ENCODE data around the gene CCDC93.

Gene CCDC93

GRCh38 chr2:117942551-117942950, 71.3 kb downstream of the CCDC93 start:
- peak overlapping the region; percentile 65 for H3K27ac Mint-ChIP-seq

GRCh38 chr2:117941693-117942092, 72.2 kb downstream of the CCDC93 start:
- peaks cover 39% of the 10 kb centered on the region for H3K36me3 Mint-ChIP-seq (ENCODE audit: low read depth)
- H3K4me1 Mint-ChIP-seq = peaks cover 5% of the 10 kb centered on the region
- H3K27me3 Mint-ChIP-seq (ENCODE audit: low read depth, poor library complexity) = no peaks in the 10 kb centered on the region
- H3K27ac Mint-ChIP-seq = no peak overlapping the region
- DNase-seq = no peak
- no peaks in the 10 kb centered on the region for H3K9me3 Mint-ChIP-seq
- no peak overlapping the region for H3K4me3 Mint-ChIP-seq
- no peak for TF ChIP-seq CTCF (IDR thresholded peaks at IDR 0.05)

More at GRCh38 chr2:117942551-117942950, 71.3 kb downstream of the CCDC93 start:
- no peaks in the 10 kb centered on the region for H3K27me3 Mint-ChIP-seq (ENCODE audit: low read depth, poor library complexity)
- TF ChIP-seq CTCF (IDR thresholded peaks at IDR 0.05) = no peak
- peaks cover 44% of the 10 kb centered on the region for H3K36me3 Mint-ChIP-seq (ENCODE audit: low read depth)
- DNase-seq = no peak
- H3K4me3 Mint-ChIP-seq = no peak overlapping the region
- no peaks in the 10 kb centered on the region for H3K9me3 Mint-ChIP-seq
- H3K4me1 Mint-ChIP-seq = no peaks in the 10 kb centered on the region

- no peak overlapping the region for H3K4me3 Mint-ChIP-seq
- no peak for TF ChIP-seq CTCF (IDR thresholded peaks at IDR 0.05)
- no peaks in the 10 kb centered on the region for H3K27me3 Mint-ChIP-seq (ENCODE audit: low read depth, poor library complexity)
- peaks cover 38% of the 10 kb centered on the region for H3K36me3 Mint-ChIP-seq (ENCODE audit: low read depth)
- peaks cover 10% of the 10 kb centered on the region for H3K4me1 Mint-ChIP-seq
- H3K27ac Mint-ChIP-seq = peak overlapping the region; percentile 44
- DNase-seq = no peak
- H3K9me3 Mint-ChIP-seq = no peaks in the 10 kb centered on the region
Measured at GRCh38 chr2:117940436-117940835, 73.4 kb downstream of the CCDC93 start.

- no peak for DNase-seq
- Mint-ChIP-seq H3K4me1 (peaks cover 17% of the 10 kb centered on the region), H3K9me3 (no peaks in the 10 kb centered on the region), H3K27ac (peak overlapping the region; percentile 8), H3K36me3 (ENCODE audit: low read depth) (peaks cover 45% of the 10 kb centered on the region), H3K4me3 (no peak overlapping the region), H3K27me3 (ENCODE audit: low read depth, poor library complexity) (no peaks in the 10 kb centered on the region)
- no peak for TF ChIP-seq CTCF (IDR thresholded peaks at IDR 0.05)
Measured at GRCh38 chr2:117938611-117939010, 75.3 kb downstream of the CCDC93 start.

- DNase-seq = no peak
- Mint-ChIP-seq H3K36me3 (ENCODE audit: low read depth) (peaks cover 51% of the 10 kb centered on the region), H3K4me1 (peaks cover 17% of the 10 kb centered on the region)
Measured at GRCh38 chr2:117936871-117937428, 76.9 kb downstream of the CCDC93 start.

More at GRCh38 chr2:117936871-117937428, 76.9 kb downstream of the CCDC93 start:
- Mint-ChIP-seq H3K4me3 (no peak overlapping the region), H3K27ac (peak overlapping the region; percentile 66), H3K27me3 (ENCODE audit: low read depth, poor library complexity) (no peaks in the 10 kb centered on the region), H3K9me3 (no peaks in the 10 kb centered on the region)
- no peak for TF ChIP-seq CTCF (IDR thresholded peaks at IDR 0.05)

Data from nephron progenitor cell (in vitro differentiated cells).